22Rv1 (cell line): ENCODE results near the gene MAP3K7CL.

Experiments used
- CTCF ChIP-seq: fragments of 450-650 bp; IDR thresholded peaks from 2 replicates; pipeline ENCODE4 v1.5.1; 2017; ENCODE audit warnings: mild to moderate bottlenecking
- ZFX ChIP-seq: fragments of 450-650 bp; IDR thresholded peaks from 2 replicates; pipeline ENCODE4 v1.6.1; 2017; ENCODE audit warnings: antibody characterized with exemption, borderline replicate concordance

- TF ChIP-seq CTCF (no peak), ZFX (no peak)
Measured at GRCh38 chr21:29124645-29125044, 5.8 kb upstream of the MAP3K7CL start.
